GM13977 (cell line): ENCODE results near the gene CCDC192.

Experiments
- DNase-seq: peaks from one replicate; pipeline ENCODE4 v3.0.0; 2012; ENCODE audit warnings: low spot score
- in situ Hi-C: fragments of 300-500 bp; cut with MboI; formaldehyde crosslinking; loops from one replicate; pipeline ENCODE4 v1.12.0; 2022; ENCODE audit warnings: low sequenced_read_pairs, low pct_unique_long_range_greater_than_20kb, mixed read lengths, inconsistent platforms; ENCODE audit not compliant: unreplicated experiment
- TF ChIP-seq, protein P1 (sequence below): IDR thresholded peaks from 2 replicates; pipeline ENCODE4 v1.5.1; 2012; ENCODE audit warnings: mild to moderate bottlenecking, control low read depth; ENCODE audit not compliant: insufficient read depth; ENCODE audit errors: extremely low read depth, missing control alignments

The CCDC192 gene

DNA sequence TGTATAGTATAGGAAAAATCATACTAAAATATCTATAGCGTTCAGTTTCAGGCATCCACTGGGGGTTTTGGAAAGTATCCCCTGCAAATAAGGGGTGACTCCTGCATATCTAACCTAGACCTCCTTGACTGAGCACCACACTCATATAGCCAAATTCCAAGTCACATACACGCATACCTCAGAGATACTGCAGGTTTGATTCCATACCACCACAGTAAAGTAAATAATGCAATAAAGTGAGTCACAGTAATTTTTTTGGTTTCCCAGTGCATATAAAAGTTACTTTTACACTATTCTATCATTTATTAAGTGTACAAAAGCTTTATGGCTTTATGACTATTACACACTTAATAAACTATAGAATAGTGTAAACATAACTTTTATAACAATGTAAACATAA is 151.3 kb downstream of the CCDC192 start:
- no peak for DNase-seq
- in situ Hi-C loops = loop anchor here (25.0 kb wide), 1 partner anchor 292 kb away; no protein-coding TSS in a partner anchor
- TF ChIP-seq, protein P1, sequence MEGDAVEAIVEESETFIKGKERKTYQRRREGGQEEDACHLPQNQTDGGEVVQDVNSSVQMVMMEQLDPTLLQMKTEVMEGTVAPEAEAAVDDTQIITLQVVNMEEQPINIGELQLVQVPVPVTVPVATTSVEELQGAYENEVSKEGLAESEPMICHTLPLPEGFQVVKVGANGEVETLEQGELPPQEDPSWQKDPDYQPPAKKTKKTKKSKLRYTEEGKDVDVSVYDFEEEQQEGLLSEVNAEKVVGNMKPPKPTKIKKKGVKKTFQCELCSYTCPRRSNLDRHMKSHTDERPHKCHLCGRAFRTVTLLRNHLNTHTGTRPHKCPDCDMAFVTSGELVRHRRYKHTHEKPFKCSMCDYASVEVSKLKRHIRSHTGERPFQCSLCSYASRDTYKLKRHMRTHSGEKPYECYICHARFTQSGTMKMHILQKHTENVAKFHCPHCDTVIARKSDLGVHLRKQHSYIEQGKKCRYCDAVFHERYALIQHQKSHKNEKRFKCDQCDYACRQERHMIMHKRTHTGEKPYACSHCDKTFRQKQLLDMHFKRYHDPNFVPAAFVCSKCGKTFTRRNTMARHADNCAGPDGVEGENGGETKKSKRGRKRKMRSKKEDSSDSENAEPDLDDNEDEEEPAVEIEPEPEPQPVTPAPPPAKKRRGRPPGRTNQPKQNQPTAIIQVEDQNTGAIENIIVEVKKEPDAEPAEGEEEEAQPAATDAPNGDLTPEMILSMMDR = no peak

- in situ Hi-C loops = loop anchor here (25.0 kb wide), 1 partner anchor 294 kb away; no protein-coding TSS in a partner anchor
- TF ChIP-seq, protein P1 = no peak
- DNase-seq = no peak
Measured at GRCh38 chr5:127856292-127856691, 153.1 kb downstream of the CCDC192 start.

DNA sequence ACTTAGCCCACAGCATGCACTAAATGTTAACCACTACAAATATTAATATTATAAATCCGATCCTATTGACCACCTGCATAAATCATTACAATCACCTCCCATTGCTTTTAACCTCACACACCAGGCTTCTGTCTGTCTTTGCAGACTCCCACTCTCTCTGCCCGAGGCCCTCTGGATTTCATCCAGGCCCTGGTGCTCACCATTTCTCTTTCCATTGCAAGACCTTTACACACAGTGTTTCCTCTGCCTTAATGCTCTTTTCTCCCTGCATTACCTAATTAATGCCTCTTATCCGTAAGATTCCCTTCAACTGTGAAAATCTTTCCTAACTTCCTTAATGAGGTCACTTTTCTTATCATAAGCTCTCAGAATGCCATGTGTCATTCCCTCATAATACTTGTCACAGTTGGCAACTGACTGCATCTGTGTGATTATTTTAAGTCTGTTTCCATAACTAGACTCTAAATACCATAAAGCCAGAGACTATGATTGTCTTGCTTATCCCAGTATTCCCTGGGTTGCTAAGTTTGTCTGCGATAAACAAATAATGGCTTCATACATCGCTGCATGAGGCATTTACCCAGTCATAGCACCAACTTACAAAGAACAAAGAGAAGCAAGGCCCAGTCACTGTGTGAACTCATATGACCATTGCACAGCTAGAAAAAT is 155.1 kb downstream of the CCDC192 start:
- in situ Hi-C loops = loop anchor here (25.0 kb wide), 1 partner anchor 296 kb away; no protein-coding TSS in a partner anchor
- no peak for DNase-seq

DNA sequence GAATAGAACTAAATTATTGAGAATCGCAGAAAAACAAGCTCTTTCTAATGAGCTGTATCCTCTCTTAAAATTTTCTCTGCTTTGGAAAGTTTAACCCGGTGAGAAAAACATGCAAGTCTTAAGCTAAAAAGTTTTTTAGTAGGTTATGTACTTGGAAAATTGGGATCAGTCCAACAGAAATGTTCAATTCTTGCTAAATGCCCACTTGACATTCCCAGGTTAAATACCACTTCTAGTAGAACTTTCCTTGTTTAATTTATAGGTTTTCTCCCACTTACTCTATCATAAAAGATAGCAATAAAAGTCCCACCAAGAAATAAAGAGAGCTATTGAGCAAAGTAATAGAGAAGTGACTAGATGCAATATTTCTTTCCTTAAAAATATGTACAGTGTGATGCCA is 157.1 kb downstream of the CCDC192 start:
- TF ChIP-seq, protein P1 = no peak
- no peak for DNase-seq
- in situ Hi-C loops = loop anchor here (25.0 kb wide), 1 partner anchor 298 kb away; no protein-coding TSS in a partner anchor

More for the DNA sequence above, 155.1 kb downstream of the CCDC192 start:
- TF ChIP-seq, protein P1 = no peak

DNA sequence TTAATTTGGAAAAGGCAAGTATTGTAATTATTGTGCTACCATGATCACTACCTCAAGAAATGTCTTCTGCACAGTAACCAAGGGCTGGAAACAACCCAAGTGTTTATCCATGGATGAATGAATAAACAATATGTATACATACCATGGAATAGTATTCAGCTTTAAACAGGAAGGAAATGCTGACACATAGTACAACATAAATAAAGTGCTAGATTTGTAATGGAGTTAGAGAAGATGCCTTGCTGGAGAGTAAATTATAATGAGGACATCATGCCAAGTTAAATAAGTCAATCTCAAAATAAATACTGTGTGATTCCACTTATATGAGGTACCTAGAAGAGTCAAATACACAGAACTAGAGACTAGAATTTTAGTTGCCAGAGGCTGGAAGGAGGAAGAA is 160.0 kb downstream of the CCDC192 start:
- in situ Hi-C loops = loop anchor here (25.0 kb wide), 1 partner anchor 301 kb away; no protein-coding TSS in a partner anchor
- DNase-seq = no peak
- TF ChIP-seq, protein P1 = no peak

DNA sequence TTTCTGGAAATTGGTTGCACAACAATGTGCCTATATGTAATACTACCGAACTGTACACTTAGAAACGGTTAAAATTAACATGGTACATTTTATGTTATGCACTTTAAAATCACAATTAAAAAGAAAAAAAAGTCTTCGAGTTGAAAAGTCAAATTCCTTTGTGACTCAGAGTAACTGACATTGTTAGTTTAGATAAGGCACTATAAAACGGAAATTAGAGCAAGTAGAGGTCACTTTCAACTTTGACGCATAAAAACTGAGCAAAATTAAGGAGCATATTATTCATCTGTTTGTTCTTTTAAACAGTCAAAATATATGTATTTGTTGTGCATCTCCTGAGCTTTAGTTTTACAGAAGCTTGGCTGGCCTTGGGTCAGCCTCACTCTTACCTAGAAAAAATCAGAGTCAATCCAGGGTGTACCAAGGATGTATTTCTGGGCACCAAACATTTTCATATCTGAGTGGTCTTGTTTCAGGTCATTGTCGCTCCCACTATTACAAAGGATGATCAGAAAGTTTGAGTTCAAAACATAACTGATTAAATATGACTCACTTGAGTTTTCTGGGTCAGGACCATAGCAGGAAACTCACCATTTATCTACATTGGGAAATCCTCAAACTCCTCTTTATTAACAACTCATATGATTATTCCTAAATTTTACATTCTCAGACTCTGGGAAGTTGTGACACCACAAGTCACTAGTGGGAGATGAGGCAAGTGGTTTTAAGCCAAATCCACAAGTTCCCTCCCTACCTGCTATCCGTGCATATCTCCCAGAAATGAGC is 160.6 kb downstream of the CCDC192 start:
- no peak for DNase-seq
- in situ Hi-C loops = loop anchor here (25.0 kb wide), 1 partner anchor 302 kb away; no protein-coding TSS in a partner anchor
- TF ChIP-seq, protein P1 = no peak
